IMR-90 (cell line): ENCODE data around the gene SNRNP25. TPM values are rescaled to one million over a fixed set of nuclear protein-coding genes. Genes with fewer than 3 reads are reported as not detected.

ENCODE experiments used
- ATAC-seq: fragments of 200-7000 bp; cut with Tn5 transposase; 2 replicates; pipeline ENCODE4 v1.9.1; 2020; ENCODE audit warnings: low read depth, mild to moderate bottlenecking, moderate library complexity
- BruUV-seq: library from RNA; stranded (reverse); fragments of 400-500 nt; replicated peaks from 2 replicates; lab custom pipeline; 2021; lab: Mats Ljungman, UMichigan
- CTCF ChIA-PET: fragments of 300-600 bp; formaldehyde crosslinking; extraction: SDS; loops from one replicate; lab custom pipeline; 2021; ENCODE audit warnings: antibody characterized with exemption; lab: Yijun Ruan, JAX
- POLR2A ChIA-PET: fragments of 300-600 bp; sonication (Branson Sonifier 250); formaldehyde crosslinking; loops from one replicate; lab custom pipeline; 2022; ENCODE audit warnings: antibody characterized with exemption; ENCODE audit not compliant: unreplicated experiment; lab: Charles Lee
- DNase-seq: peaks from one replicate; pipeline ENCODE4 v3.0.0; 2013
- H2AFZ ChIP-seq: replicated peaks from 2 replicates; pipeline ENCODE3; 2013; ENCODE audit warnings: low read length, mild to moderate bottlenecking; ENCODE audit not compliant: poor library complexity
- H2AK5ac ChIP-seq: 2 replicates; pipeline ENCODE4 v1.6.1; 2013; ENCODE audit warnings: low read depth, low read length, inconsistent platforms
- H2AK9ac ChIP-seq: replicated peaks from 2 replicates; pipeline ENCODE3; 2013; ENCODE audit warnings: mild to moderate bottlenecking, low read depth, low read length, moderate library complexity; ENCODE audit not compliant: poor library complexity
- H2BK120ac ChIP-seq: 2 replicates; pipeline ENCODE4 v1.6.1; 2013; ENCODE audit warnings: low read depth, low read length, inconsistent platforms
- H2BK15ac ChIP-seq: 3 replicates; pipeline ENCODE4 v1.6.1; 2013; ENCODE audit warnings: low read depth, low read length, inconsistent platforms
- H2BK20ac ChIP-seq: 2 replicates; pipeline ENCODE4 v1.6.1; 2013; ENCODE audit warnings: low read depth, mild to moderate bottlenecking, inconsistent platforms, low read length, moderate library complexity
- H2BK5ac ChIP-seq: 2 replicates; pipeline ENCODE4 v1.6.1; 2013; ENCODE audit warnings: mild to moderate bottlenecking, low read depth, low read length, inconsistent platforms; ENCODE audit not compliant: poor library complexity, severe bottlenecking
- H3K14ac ChIP-seq: replicated peaks from 2 replicates; pipeline ENCODE4 v1.6.1; 2013; ENCODE audit warnings: low read depth, low read length, inconsistent platforms
- H3K18ac ChIP-seq: 2 replicates; pipeline ENCODE4 v1.6.1; 2013; ENCODE audit warnings: low read depth, low read length, control low read depth
- H3K23ac ChIP-seq: 2 replicates; pipeline ENCODE4 v1.6.1; 2013; ENCODE audit warnings: low read depth, low read length, inconsistent platforms
- H3K27ac ChIP-seq: 2 replicates; pipeline ENCODE4 v1.5.1; 2013; ENCODE audit warnings: mild to moderate bottlenecking, control low read depth, low read length; ENCODE audit not compliant: insufficient read depth
- H3K27me3 ChIP-seq: 2 replicates; pipeline ENCODE4 v1.6.1; 2013; ENCODE audit warnings: low read length; ENCODE audit not compliant: control insufficient read depth, insufficient read depth
- H3K36me3 ChIP-seq: 2 replicates; pipeline ENCODE4 v1.6.1; 2013; ENCODE audit warnings: low read length, mixed read lengths; ENCODE audit not compliant: control insufficient read depth, insufficient read depth
- H3K4ac ChIP-seq: 2 replicates; pipeline ENCODE4 v1.6.1; 2013; ENCODE audit warnings: low read depth, low read length, inconsistent platforms
- H3K4me1 ChIP-seq: 2 replicates; pipeline ENCODE4 v1.6.1; 2013; ENCODE audit warnings: low read length, mixed read lengths; ENCODE audit not compliant: control insufficient read depth, insufficient read depth
- H3K4me2 ChIP-seq: 2 replicates; pipeline ENCODE4 v1.6.1; 2013; ENCODE audit warnings: low read depth, mild to moderate bottlenecking, control low read depth, low read length, moderate library complexity
- H3K4me3 ChIP-seq: 2 replicates; pipeline ENCODE4 v1.5.1; 2013; ENCODE audit warnings: low read depth, mild to moderate bottlenecking, control low read depth, low read length, moderate library complexity; ENCODE audit not compliant: insufficient read depth
- H3K56ac ChIP-seq: 2 replicates; pipeline ENCODE4 v1.6.1; 2013; ENCODE audit warnings: low read length, inconsistent platforms; ENCODE audit not compliant: insufficient read depth; ENCODE audit errors: extremely low read depth
- H3K79me1 ChIP-seq, 2 experiments: 2 replicates each; pipeline ENCODE4 v1.6.1; 2013; ENCODE audit warnings: low read length in 2 of 2, inconsistent platforms in 1 of 2, low read depth in 1 of 2
- H3K9ac ChIP-seq: 2 replicates; pipeline ENCODE4 v1.6.1; 2013; ENCODE audit warnings: low read depth, low read length, control low read depth
- H3K9me1 ChIP-seq: 2 replicates; pipeline ENCODE4 v1.6.1; 2013; ENCODE audit warnings: low read length, inconsistent platforms; ENCODE audit not compliant: insufficient read depth
- H3K9me3 ChIP-seq: 2 replicates; pipeline ENCODE4 v1.6.1; 2013; ENCODE audit warnings: low read length; ENCODE audit not compliant: control insufficient read depth, insufficient read depth
- H4K20me1 ChIP-seq: 2 replicates; pipeline ENCODE4 v1.6.1; 2013; ENCODE audit warnings: low read length, inconsistent platforms; ENCODE audit not compliant: insufficient read depth
- H4K5ac ChIP-seq: 2 replicates; pipeline ENCODE4 v1.6.1; 2013; ENCODE audit warnings: mild to moderate bottlenecking, low read depth, low read length, control low read depth
- H4K8ac ChIP-seq, 2 experiments: 2 replicates each; pipeline ENCODE4 v1.6.1; 2013; ENCODE audit warnings: low read depth in 2 of 2, low read length in 2 of 2, control low read depth in 1 of 2, inconsistent platforms in 1 of 2
- H4K91ac ChIP-seq: 2 replicates; pipeline ENCODE4 v1.6.1; 2013; ENCODE audit warnings: low read depth, low read length, inconsistent platforms; ENCODE audit not compliant: insufficient read depth
- BHLHE40 ChIP-seq: fragments of 150-350 bp; IDR thresholded peaks from 2 replicates; pipeline ENCODE4 v1.6.1; 2016; ENCODE audit warnings: mild to moderate bottlenecking, low read depth, low read length
- CEBPB ChIP-seq: IDR thresholded peaks from 2 replicates; pipeline ENCODE4 v1.6.1; 2012; ENCODE audit warnings: low read depth, low read length, improper control_type of control experiment
- CTCF ChIP-seq: conservative IDR thresholded peaks from 2 replicates; pipeline ENCODE4 v1.5.1; 2012; ENCODE audit warnings: mild to moderate bottlenecking, low read depth, low read length, improper control_type of control experiment
- ELK1 ChIP-seq: fragments of 150-350 bp; IDR thresholded peaks from 2 replicates; pipeline ENCODE4 v1.6.1; 2016; ENCODE audit warnings: low read depth, mild to moderate bottlenecking, low read length, moderate library complexity, borderline replicate concordance
- FOS ChIP-seq: fragments of 150-350 bp; IDR thresholded peaks from 2 replicates; pipeline ENCODE4 v1.6.1; 2016; ENCODE audit warnings: low read depth, low read length
- MAFK ChIP-seq: IDR thresholded peaks from 2 replicates; pipeline ENCODE4 v1.6.1; 2012; ENCODE audit warnings: low read depth, low read length, improper control_type of control experiment
- MAZ ChIP-seq: IDR thresholded peaks from 2 replicates; pipeline ENCODE4 v1.6.1; 2012; ENCODE audit warnings: low read depth, mild to moderate bottlenecking, low read length, improper control_type of control experiment, moderate library complexity, borderline replicate concordance
- MXI1 ChIP-seq: IDR thresholded peaks from 2 replicates; pipeline ENCODE4 v1.6.1; 2012; ENCODE audit warnings: low read depth, mild to moderate bottlenecking, low read length, moderate library complexity, borderline replicate concordance
- POLR2A ChIP-seq: IDR thresholded peaks from 2 replicates; pipeline ENCODE4 v1.6.1; 2012; ENCODE audit warnings: mild to moderate bottlenecking, low read depth, low read length
- RAD21 ChIP-seq: IDR thresholded peaks from 2 replicates; pipeline ENCODE4 v1.6.1; 2012; ENCODE audit warnings: low read length, improper control_type of control experiment
- RCOR1 ChIP-seq: IDR thresholded peaks from 2 replicates; pipeline ENCODE4 v1.6.1; 2012; ENCODE audit warnings: mild to moderate bottlenecking, low read length, improper control_type of control experiment; ENCODE audit not compliant: insufficient replicate concordance
- RFX5 ChIP-seq: IDR thresholded peaks from 2 replicates; pipeline ENCODE4 v1.8.0; 2012; ENCODE audit warnings: low read depth, mild to moderate bottlenecking, low read length, moderate library complexity
- SMC3 ChIP-seq: fragments of 150-350 bp; IDR thresholded peaks from 2 replicates; pipeline ENCODE4 v1.6.1; 2016; ENCODE audit warnings: low read depth, mild to moderate bottlenecking, antibody characterized with exemption, low read length, moderate library complexity
- USF2 ChIP-seq: fragments of 150-350 bp; IDR thresholded peaks from 2 replicates; pipeline ENCODE4 v1.6.1; 2017; ENCODE audit warnings: mild to moderate bottlenecking, antibody characterized with exemption, low read length, low read depth
- WGBS, 2 experiments: methylation state at CpG; one replicate each; pipeline versions ENCODE4 v1.1.5 to v1.1.7; 2013; ENCODE audit warnings: missing lambda C conversion rate in 2 of 2; ENCODE audit not compliant: insufficient read length in 1 of 2; ENCODE audit errors: extremely low coverage in 2 of 2; 5-methylcytosine and 5-hydroxymethylcytosine counted together
- dilution Hi-C: fragments of 300-500 bp; cut with HindIII; formaldehyde crosslinking; loops from one replicate; pipeline ENCODE4 v1.14.3; 2018; ENCODE audit warnings: low sequenced_read_pairs; ENCODE audit not compliant: unreplicated experiment
- in situ Hi-C: fragments of 300-500 bp; cut with MboI; formaldehyde crosslinking; loops from 3 replicates; pipeline ENCODE4 v1.14.3; 2019; ENCODE audit warnings: low sequenced_read_pairs, inconsistent platforms, mixed read lengths
- intact Hi-C: fragments of 100-400 bp; cut with micrococcal nuclease; formaldehyde crosslinking; loops from 2 replicates; pipeline ENCODE4 v1.10.0; 2022
- polyA plus RNA-seq, 3 experiments: library from polyadenylated mRNA; depleted of rRNA; stranded (reverse); fragments of >200 nt; gene quantifications; 2 replicates each; pipeline ENCODE4 v1.2.3, GENCODE V29; 2012; ENCODE audit warnings: low replicate concordance in 1 of 3
- total RNA-seq: library from RNA; depleted of rRNA; stranded (reverse); fragments of >200 nt; gene quantifications from 2 replicates; pipeline ENCODE4 v1.2.3, GENCODE V29; 2012

Gene SNRNP25
- total and polyA plus RNA-seq, 2 of the 4 experiments (the other 2 are of a cell fraction) = 67.2 to 88.0 TPM

GRCh38 chr16:58491-59439 lies 5.1 kb downstream of the SNRNP25 start:
- no peak overlapping the region for H4K5ac ChIP-seq
- H2BK20ac ChIP-seq = no peak overlapping the region
- H3K56ac ChIP-seq = no peak overlapping the region
- ATAC-seq = no peak
- H3K4me2 ChIP-seq = no peak overlapping the region
- no peaks in the 10 kb centered on the region for H3K27me3 ChIP-seq
- BruUV-seq = no TSS peak
- no peak overlapping the region for H2BK120ac ChIP-seq
- no peak for DNase-seq
- H3K18ac ChIP-seq = no peak overlapping the region
- ChIA-PET CTCF (interaction anchor here (1.3 kb wide), 1 partner anchor 38 kb away, joined by 3 read pairs; no protein-coding TSS in a partner anchor), POLR2A (no interaction called here)
- no peak overlapping the region for H2BK15ac ChIP-seq
- no peaks in the 10 kb centered on the region for H3K9me3 ChIP-seq
- H2AFZ ChIP-seq = no peak overlapping the region
- H3K79me1 ChIP-seq = peaks cover 17 to 58% of the 10 kb centered on the region in 2 experiments
- H4K8ac ChIP-seq = no peak overlapping the region
- H3K9me1 ChIP-seq = 0 out of 2 replicates have a peak, but pooled peaks cover 5% of the 10 kb centered on the region
- H2AK5ac ChIP-seq = no peak overlapping the region
- H3K23ac ChIP-seq = no peak overlapping the region
- H3K4me3 ChIP-seq = no peak overlapping the region
- in situ Hi-C loops = no loop called here
- H3K9ac ChIP-seq = no peak overlapping the region
- H3K14ac ChIP-seq = no peak overlapping the region
- no peak overlapping the region for H2AK9ac ChIP-seq
- H3K36me3 ChIP-seq = peaks cover 85% of the 10 kb centered on the region
- H4K20me1 ChIP-seq = peaks cover 50% of the 10 kb centered on the region
- dilution Hi-C loops = no loop called here
- H3K4ac ChIP-seq = no peak overlapping the region
- intact Hi-C loops = no loop called here
- H4K91ac ChIP-seq = no peak overlapping the region
- no peak overlapping the region for H2BK5ac ChIP-seq
- peaks cover 2% of the 10 kb centered on the region; the same call in 1 of the 2 replicates for H3K4me1 ChIP-seq
- no peak overlapping the region for H3K27ac ChIP-seq
- WGBS, 2 experiments = 93% methylated on average over 9 of the region's 29 CpGs; no CpG with 5 or more reads in 1 of the 2 experiments
- TF ChIP-seq CTCF (no peak), BHLHE40 (no peak), MAFK (no peak), RAD21 (no peak), CEBPB (no peak), USF2 (no peak), RCOR1 (no peak), RFX5 (no peak), ELK1 (no peak), MAZ (no peak), SMC3 (no peak), FOS (no peak), MXI1 (no peak), POLR2A (no peak)
